Esophagus squamous epithelium (tissue), 4 donors: ENCODE results near the gene SCN5A.

ENCODE experiments used
- CTCF ChIP-seq, 6 experiments: fragments of 450-650 bp in 4 of 6; fragments of 200-600 bp in 2 of 6; sonication (generic) in 2 of 6; IDR thresholded peaks; one replicate each; pipeline ENCODE4 v1.5.1; 2016 to 2019; ENCODE audit warnings: antibody characterized with exemption in 6 of 6, mild to moderate bottlenecking in 4 of 6, moderate library complexity in 4 of 6
- POLR2A ChIP-seq, 4 donors: fragments of 450-650 bp; IDR thresholded peaks; one replicate each; pipeline ENCODE4 v1.6.1; 2017; ENCODE audit warnings: antibody characterized with exemption in 4 of 4, mild to moderate bottlenecking in 4 of 4, moderate library complexity in 3 of 4

- no peak for TF ChIP-seq CTCF (IDR thresholded peaks at IDR 0.05)
- no peak for TF ChIP-seq POLR2A (IDR thresholded peaks at IDR 0.05)
Measured at GRCh38 chr3:38519000-38519399, 130.5 kb downstream of the SCN5A start.
